ENCODE data around the gene RPS6KL1.

The RPS6KL1 gene

DNA sequence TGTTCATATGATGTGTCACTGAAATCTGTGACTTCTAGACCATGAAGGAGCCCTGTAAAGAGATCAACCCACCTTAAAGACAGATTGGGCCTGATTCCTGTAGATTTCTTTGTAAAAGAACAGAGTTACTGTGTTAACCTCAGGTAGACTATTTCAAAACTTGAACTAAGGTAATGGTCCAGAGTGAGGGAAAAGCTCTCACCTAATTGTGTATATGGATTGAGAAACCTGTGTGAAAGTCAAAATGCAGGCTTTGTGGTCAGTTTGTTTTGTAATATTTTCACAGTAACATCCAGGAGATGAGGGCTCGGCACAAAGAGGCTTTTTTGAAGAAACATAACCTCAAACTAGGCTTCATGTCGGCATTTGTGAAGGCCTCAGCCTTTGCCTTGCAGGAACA is 25.0 kb downstream of the RPS6KL1 start:
- Histone ChIP-seq H2BK15ac (ENCODE audit: low read depth, poor library complexity, severe bottlenecking) (no peak overlapping the region), H3K23ac (ENCODE audit: low read length in 2 of 2) (no peak overlapping the region)
- 100% methylated on average over 2 of the region's 2 CpGs for WGBS

DNA sequence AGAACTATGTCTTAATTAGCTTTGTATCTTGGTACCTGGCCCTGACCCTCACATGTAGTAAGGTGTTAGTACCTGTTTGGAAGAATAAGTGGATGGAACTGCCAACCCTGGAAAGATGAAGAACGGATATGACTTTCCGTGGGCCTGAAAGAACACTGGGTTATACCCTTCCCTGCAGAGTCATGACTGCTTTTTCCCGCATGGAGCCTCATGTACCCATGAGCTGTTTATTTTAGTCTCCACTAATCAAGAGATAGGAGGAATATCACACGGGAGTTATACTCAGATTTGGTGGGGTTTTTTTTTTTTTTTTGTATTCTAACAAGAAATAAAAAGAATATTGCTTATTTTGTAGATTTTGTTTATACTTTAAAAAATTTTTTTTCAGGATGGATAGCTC is 25.4 kb downstream of the RPS6KL1 start:
- Histone ChIP-seq H3K9me3 (ENCODE audit: control insufficient read depth, low read length) (no peaks in the 10 kb centered on the region), H2AK5ac (ENCODE audit: low read length, severe bottlenecking) (no peak overlapping the region), H3K4me2 (ENCODE audit: low read length, poor library complexity, severe bottlenecking) (no peak overlapping the region), H3K4me1 (ENCODE audit: control insufficient read depth, insufficient read depth, low read depth, low read length) (no peaks in the 10 kb centered on the region), H4K8ac (ENCODE audit: low read length) (no peak overlapping the region), H2BK15ac (ENCODE audit: low read depth, poor library complexity, severe bottlenecking) (no peak overlapping the region), H3K36me3 (ENCODE audit: control insufficient read depth in 1 of 2, insufficient read depth in 2 of 2, low read depth in 1 of 2, low read length in 2 of 2) (peaks cover 68 to 99% of the 10 kb centered on the region in 2 experiments), H3K9ac (ENCODE audit: low read length) (no peak overlapping the region), H3K27me3 (ENCODE audit: control insufficient read depth in 1 of 2, insufficient read depth in 1 of 2, low read length in 2 of 2) (no peaks in the 10 kb centered on the region), H3K4ac (ENCODE audit: low read depth in 1 of 2, low read length in 2 of 2) (no peak overlapping the region), H3K23ac (ENCODE audit: low read length in 2 of 2) (no peak overlapping the region), H3K4me3 (ENCODE audit: insufficient read depth in 1 of 2, low read depth in 1 of 2, low read length in 2 of 2) (no peak overlapping the region), H3K79me1 (replicated peaks; ENCODE audit: low read length, poor library complexity, severe bottlenecking) (peaks cover 31% of the 10 kb centered on the region), H3K18ac (ENCODE audit: low read depth in 1 of 2, low read length in 2 of 2) (no peak overlapping the region), H4K91ac (ENCODE audit: low read length) (no peak overlapping the region), H3K27ac (ENCODE audit: low read length, poor library complexity, severe bottlenecking) (no peak overlapping the region), H2BK12ac (ENCODE audit: low read length in 2 of 2) (no peak overlapping the region), H3K14ac (ENCODE audit: low read length in 2 of 2) (no peak overlapping the region), H2BK5ac (ENCODE audit: low read depth, low read length, poor library complexity, severe bottlenecking) (no peak overlapping the region), H2BK120ac (ENCODE audit: low read depth, low read length) (no peak overlapping the region), H2AFZ (ENCODE audit: low read depth, low read length) (no peak overlapping the region)
- 94% methylated on average over 3 of the region's 4 CpGs for WGBS
- DNase-seq, result no peak

More for the DNA sequence above, 25.0 kb downstream of the RPS6KL1 start:
- peaks cover 29% of the 10 kb centered on the region for H3K79me1 ChIP-seq (replicated peaks; ENCODE audit: low read length, poor library complexity, severe bottlenecking)
- H3K14ac ChIP-seq (ENCODE audit: low read length in 2 of 2), result no peak overlapping the region
- H2AFZ ChIP-seq (ENCODE audit: low read depth, low read length), result no peak overlapping the region
- no peak overlapping the region for H3K18ac ChIP-seq (ENCODE audit: low read depth in 1 of 2, low read length in 2 of 2)
- H3K9ac ChIP-seq (ENCODE audit: low read length), result no peak overlapping the region
- H3K4me3 ChIP-seq (ENCODE audit: insufficient read depth in 1 of 2, low read depth in 1 of 2, low read length in 2 of 2), result no peak overlapping the region
- H3K9me3 ChIP-seq (ENCODE audit: control insufficient read depth, low read length), result no peaks in the 10 kb centered on the region
- H3K27me3 ChIP-seq (ENCODE audit: control insufficient read depth in 1 of 2, insufficient read depth in 1 of 2, low read length in 2 of 2), result no peaks in the 10 kb centered on the region
- no peak for DNase-seq
- no peak overlapping the region for H3K4me2 ChIP-seq (ENCODE audit: low read length, poor library complexity, severe bottlenecking)
- H4K8ac ChIP-seq (ENCODE audit: low read length), result no peak overlapping the region
- no peak overlapping the region for H4K91ac ChIP-seq (ENCODE audit: low read length)
- H3K27ac ChIP-seq (ENCODE audit: low read length, poor library complexity, severe bottlenecking), result no peak overlapping the region
- no peak overlapping the region for H3K4ac ChIP-seq (ENCODE audit: low read depth in 1 of 2, low read length in 2 of 2)
- H2AK5ac ChIP-seq (ENCODE audit: low read length, severe bottlenecking), result no peak overlapping the region
- no peak overlapping the region for H2BK12ac ChIP-seq (ENCODE audit: low read length in 2 of 2)
- H3K4me1 ChIP-seq (ENCODE audit: control insufficient read depth, insufficient read depth, low read depth, low read length), result no peaks in the 10 kb centered on the region
- no peak overlapping the region for H2BK5ac ChIP-seq (ENCODE audit: low read depth, low read length, poor library complexity, severe bottlenecking)
- H3K36me3 ChIP-seq (ENCODE audit: control insufficient read depth in 1 of 2, insufficient read depth in 2 of 2, low read depth in 1 of 2, low read length in 2 of 2), result peaks cover 70 to 99% of the 10 kb centered on the region in 2 experiments
- H2BK120ac ChIP-seq (ENCODE audit: low read depth, low read length), result no peak overlapping the region

DNA sequence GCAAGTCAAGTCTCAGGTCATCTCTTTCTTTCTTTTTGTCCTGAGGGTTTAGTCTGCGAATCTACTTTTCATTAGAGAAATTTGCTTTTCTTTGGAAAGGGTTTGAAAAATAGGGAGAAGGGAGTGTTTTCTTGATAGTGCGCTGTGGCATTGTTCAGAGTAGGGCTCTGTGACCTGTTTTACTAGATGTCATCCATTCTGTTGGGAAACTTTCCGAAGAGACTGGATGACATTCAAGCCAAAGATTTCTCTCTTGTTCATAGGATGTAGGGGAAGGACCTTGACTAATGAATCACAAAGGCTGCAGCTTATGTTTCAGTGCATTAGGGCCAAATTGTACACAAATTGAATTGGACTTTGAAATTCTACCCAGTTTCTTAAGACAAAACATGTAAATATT is 26.7 kb downstream of the RPS6KL1 start:
- Histone ChIP-seq H3K4me3 (ENCODE audit: insufficient read depth in 1 of 2, low read depth in 1 of 2, low read length in 2 of 2) (no peak overlapping the region), H4K91ac (ENCODE audit: low read length) (no peak overlapping the region), H3K4ac (ENCODE audit: low read depth in 1 of 2, low read length in 2 of 2) (no peak overlapping the region), H2BK5ac (ENCODE audit: low read depth, low read length, poor library complexity, severe bottlenecking) (no peak overlapping the region), H3K79me1 (replicated peaks; ENCODE audit: low read length, poor library complexity, severe bottlenecking) (peaks cover 34% of the 10 kb centered on the region), H3K27ac (ENCODE audit: low read length, poor library complexity, severe bottlenecking) (no peak overlapping the region), H3K36me3 (ENCODE audit: control insufficient read depth in 1 of 2, insufficient read depth in 2 of 2, low read depth in 1 of 2, low read length in 2 of 2) (peaks cover 66 to 95% of the 10 kb centered on the region in 2 experiments), H3K23ac (ENCODE audit: low read length in 2 of 2) (no peak overlapping the region), H2BK15ac (ENCODE audit: low read depth, poor library complexity, severe bottlenecking) (no peak overlapping the region), H3K27me3 (ENCODE audit: control insufficient read depth in 1 of 2, insufficient read depth in 1 of 2, low read length in 2 of 2) (no peaks in the 10 kb centered on the region), H2BK12ac (ENCODE audit: low read length in 2 of 2) (no peak overlapping the region), H3K14ac (ENCODE audit: low read length in 2 of 2) (no peak overlapping the region), H4K8ac (ENCODE audit: low read length) (no peak overlapping the region), H2BK120ac (ENCODE audit: low read depth, low read length) (no peak overlapping the region), H2AFZ (ENCODE audit: low read depth, low read length) (no peak overlapping the region), H2AK5ac (ENCODE audit: low read length, severe bottlenecking) (no peak overlapping the region), H3K4me2 (ENCODE audit: low read length, poor library complexity, severe bottlenecking) (no peak overlapping the region), H3K9ac (ENCODE audit: low read length) (no peak overlapping the region), H3K18ac (ENCODE audit: low read depth in 1 of 2, low read length in 2 of 2) (no peak overlapping the region), H3K9me3 (ENCODE audit: control insufficient read depth, low read length) (no peaks in the 10 kb centered on the region), H3K4me1 (ENCODE audit: control insufficient read depth, insufficient read depth, low read depth, low read length) (peaks cover 2% of the 10 kb centered on the region)
- WGBS, result 97% methylated on average over 3 of the region's 3 CpGs
- DNase-seq, result no peak

DNA sequence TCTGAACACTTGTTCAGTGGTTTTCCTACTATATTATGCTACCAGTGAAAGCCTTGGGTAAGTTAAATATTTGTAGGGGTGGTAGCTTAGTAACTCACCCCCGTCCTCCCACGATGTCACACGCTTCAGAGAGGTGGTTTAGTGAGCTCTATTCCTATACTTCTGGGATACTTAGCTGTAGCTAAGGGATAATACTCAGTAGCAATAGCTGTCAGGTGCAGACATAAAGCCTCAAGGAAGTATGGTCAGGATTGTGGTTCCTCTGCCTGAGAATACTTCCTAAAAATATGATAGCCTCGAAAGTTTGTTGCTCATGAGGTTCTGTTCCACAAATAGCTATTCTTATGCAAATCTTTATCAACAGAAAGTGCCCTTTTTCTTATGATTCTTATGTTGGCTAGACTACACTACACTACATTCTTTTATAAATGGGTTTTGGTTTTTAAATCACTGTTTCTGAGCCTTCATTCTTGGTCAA is 29.4 kb downstream of the RPS6KL1 start:
- no peak overlapping the region for H2BK12ac ChIP-seq (ENCODE audit: low read length in 2 of 2)
- DNase-seq, result no peak
- H3K4me1 ChIP-seq (ENCODE audit: control insufficient read depth, insufficient read depth, low read depth, low read length), result peaks cover 3% of the 10 kb centered on the region
- no peak overlapping the region for H3K27ac ChIP-seq (ENCODE audit: low read length, poor library complexity, severe bottlenecking)
- peaks cover 39% of the 10 kb centered on the region for H3K79me1 ChIP-seq (replicated peaks; ENCODE audit: low read length, poor library complexity, severe bottlenecking)
- no peaks in the 10 kb centered on the region for H3K27me3 ChIP-seq (ENCODE audit: control insufficient read depth in 1 of 2, insufficient read depth in 1 of 2, low read length in 2 of 2)
- 97% methylated on average over 3 of the region's 4 CpGs for WGBS
- no peak overlapping the region for H3K14ac ChIP-seq (ENCODE audit: low read length in 2 of 2)
- H2BK5ac ChIP-seq (ENCODE audit: low read depth, low read length, poor library complexity, severe bottlenecking), result no peak overlapping the region
- H3K4me3 ChIP-seq (ENCODE audit: insufficient read depth in 1 of 2, low read depth in 1 of 2, low read length in 2 of 2), result no peak overlapping the region
- no peak overlapping the region for H3K4ac ChIP-seq (ENCODE audit: low read depth in 1 of 2, low read length in 2 of 2)
- no peak overlapping the region for H2AK5ac ChIP-seq (ENCODE audit: low read length, severe bottlenecking)
- peaks cover 49 to 93% of the 10 kb centered on the region in 2 experiments for H3K36me3 ChIP-seq (ENCODE audit: control insufficient read depth in 1 of 2, insufficient read depth in 2 of 2, low read depth in 1 of 2, low read length in 2 of 2)
- no peak overlapping the region for H2BK15ac ChIP-seq (ENCODE audit: low read depth, poor library complexity, severe bottlenecking)
- no peak overlapping the region for H2BK120ac ChIP-seq (ENCODE audit: low read depth, low read length)
- no peak overlapping the region for H2AFZ ChIP-seq (ENCODE audit: low read depth, low read length)
- no peak overlapping the region for H3K4me2 ChIP-seq (ENCODE audit: low read length, poor library complexity, severe bottlenecking)
- H4K8ac ChIP-seq (ENCODE audit: low read length), result no peak overlapping the region
- H3K9ac ChIP-seq (ENCODE audit: low read length), result no peak overlapping the region
- no peak overlapping the region for H4K91ac ChIP-seq (ENCODE audit: low read length)
- H3K18ac ChIP-seq (ENCODE audit: low read depth in 1 of 2, low read length in 2 of 2), result no peak overlapping the region
- no peaks in the 10 kb centered on the region for H3K9me3 ChIP-seq (ENCODE audit: control insufficient read depth, low read length)
- H3K23ac ChIP-seq (ENCODE audit: low read length in 2 of 2), result no peak overlapping the region

Data from mesenchymal stem cell (in vitro differentiated cells and primary cell).